NB4 (cell line): ENCODE results near the gene CUEDC1.
A peak's percentile ranks its signal among the peaks of the same experiment; 100 is the strongest.
"Not testable (repeated sequence)": the region's sequence is repeated elsewhere in the genome, so short reads cannot be mapped to it uniquely, and the experiment has no call there.

Source experiments
- DNase-seq: peaks from one replicate; pipeline ENCODE4 v3.0.0; 2010; ENCODE audit warnings: low read depth
- H3K4me3 ChIP-seq: one replicate; pipeline ENCODE4 v1.5.1; 2011; ENCODE audit warnings: mild to moderate bottlenecking, low read depth, low read length, moderate library complexity
- CTCF ChIP-seq: IDR thresholded peaks from one replicate; pipeline ENCODE4 v1.5.1; 2012; ENCODE audit warnings: low read depth, low read length
- MAX ChIP-seq: IDR thresholded peaks from 2 replicates; pipeline ENCODE4 v1.6.1; 2011; ENCODE audit warnings: low read depth, low read length
- MYC ChIP-seq: IDR thresholded peaks from 2 replicates; pipeline ENCODE4 v1.6.1; 2011; ENCODE audit warnings: low read depth, low read length
- POLR2A ChIP-seq: IDR thresholded peaks from 2 replicates; pipeline ENCODE4 v1.6.1; 2011; ENCODE audit warnings: mild to moderate bottlenecking; ENCODE audit not compliant: insufficient read length; ENCODE audit errors: extremely low read depth

The CUEDC1 gene

GRCh38 chr17:57853695-57854094 lies 101.5 kb downstream of the CUEDC1 start:
- no peak overlapping the region for H3K4me3 ChIP-seq
- no peak for TF ChIP-seq MYC
- TF ChIP-seq CTCF: no peak
- no peak for TF ChIP-seq POLR2A
- no peak for DNase-seq

GRCh38 chr17:57852955-57853328 lies 102.3 kb downstream of the CUEDC1 start:
- TF ChIP-seq POLR2A (no peak), CTCF (no peak), MAX (no peak), MYC (no peak)
- no peak overlapping the region for H3K4me3 ChIP-seq
- no peak for DNase-seq

GRCh38 chr17:57852092-57852954 lies 102.9 kb downstream of the CUEDC1 start:
- DNase-seq: no peak
- no peak overlapping the region for H3K4me3 ChIP-seq
- TF ChIP-seq POLR2A: no peak
- TF ChIP-seq MYC: no peak
- TF ChIP-seq CTCF: no peak

GRCh38 chr17:57849874-57850754 lies 105.1 kb downstream of the CUEDC1 start, which contains the start of gene MRPS23:
TSS of gene MRPS23 (minus strand) at chr17:57850044. CDS start at chr17:57850010, 34 bp downstream.
- peak within 1 kb of the TSS; percentile 95 for H3K4me3 ChIP-seq
- TF ChIP-seq CTCF: no peak
- TF ChIP-seq POLR2A: peak; percentile 61
- TF ChIP-seq MAX: peak; percentile 89
- TF ChIP-seq MYC: no peak; the same call in 1 of the 2 replicates
- peak; percentile 99 for DNase-seq

- TF ChIP-seq POLR2A (no peak), CTCF (no peak), MYC (no peak), MAX (no peak)
- no peak for DNase-seq
- peak overlapping the region; percentile 95 for H3K4me3 ChIP-seq
These were observed 105.9 kb downstream of the CUEDC1 start for GRCh38 chr17:57849163-57849873.

GRCh38 chr17:57846056-57846945 lies 108.9 kb downstream of the CUEDC1 start:
- H3K4me3 ChIP-seq, DNase-seq: not testable (repeated sequence)
